K562 (cell line): Measurements from ENCODE around the gene SLAMF7. TPM values are rescaled to one million over a fixed set of nuclear protein-coding genes. Genes with fewer than 3 reads are reported as not detected.

Source experiments
- BACH1 ChIP-seq: fragments of 200-800 bp; sonication (Bioruptor generic); IDR thresholded peaks from 2 replicates; pipeline ENCODE4 v1.6.1; 2016; ENCODE audit warnings: missing genetic modification characterization, missing compliant biosample characterization
- EP300 ChIP-seq: IDR thresholded peaks from 2 replicates; pipeline ENCODE4 v1.6.1; 2012; ENCODE audit warnings: low read length, improper control_type of control experiment
- FUS ChIP-seq: fragments of 200-400 bp; formaldehyde crosslinking; optimal IDR thresholded peaks from 2 replicates; pipeline ENCODE3; 2017; ENCODE audit warnings: low read depth, low read length
- GTF2F1 ChIP-seq: IDR thresholded peaks from 2 replicates; pipeline ENCODE4 v1.6.1; 2011; ENCODE audit warnings: low read depth, low read length, improper control_type of control experiment
- HDAC2 ChIP-seq: fragments of 450-650 bp; IDR thresholded peaks from 2 replicates; pipeline ENCODE4 v1.6.1; 2016; ENCODE audit warnings: mild to moderate bottlenecking
- NCOR1 ChIP-seq: fragments of 450-650 bp; IDR thresholded peaks from 2 replicates; pipeline ENCODE4 v1.6.1; 2016; ENCODE audit warnings: mild to moderate bottlenecking, moderate library complexity
- PTTG1 ChIP-seq: fragments of 450-650 bp; IDR thresholded peaks from 2 replicates; pipeline ENCODE4 v1.6.1; 2016; ENCODE audit warnings: low read depth, mild to moderate bottlenecking, missing genetic modification characterization, missing compliant biosample characterization
- TAF9B ChIP-seq: fragments of 450-650 bp; IDR thresholded peaks from 2 replicates; pipeline ENCODE4 v1.6.1; 2018; ENCODE audit warnings: mild to moderate bottlenecking; ENCODE audit not compliant: partially characterized antibody
- TBP ChIP-seq: optimal IDR thresholded peaks from 2 replicates; pipeline ENCODE3; 2011; ENCODE audit warnings: low read depth, low read length, improper control_type of control experiment
- TEAD4 ChIP-seq, 2 experiments: sonication (generic) in 1 of 2; formaldehyde crosslinking in 1 of 2; IDR thresholded peaks; 2 replicates each; pipeline versions ENCODE4 v1.6.1 to v1.8.0; 2012 to 2022; ENCODE audit warnings: borderline replicate concordance in 1 of 2, inconsistent platforms in 1 of 2, low read length in 1 of 2, mild to moderate bottlenecking in 1 of 2, missing genetic modification reagents in 1 of 2
- TOE1 ChIP-seq, 2 experiments: fragments of 450-650 bp in 1 of 2; sonication (generic) in 1 of 2; formaldehyde crosslinking in 1 of 2; IDR thresholded peaks; 2 replicates each; pipeline versions ENCODE4 v1.7.1 to v1.8.0; 2016 to 2022; ENCODE audit warnings: borderline replicate concordance in 2 of 2, mild to moderate bottlenecking in 2 of 2, antibody characterized with exemption in 1 of 2, inconsistent platforms in 1 of 2, low read depth in 1 of 2, missing genetic modification reagents in 1 of 2, moderate library complexity in 1 of 2
- XRCC5 ChIP-seq: fragments of 200-400 bp; formaldehyde crosslinking; IDR thresholded peaks from 2 replicates; pipeline ENCODE4 v1.6.1; 2017; ENCODE audit warnings: low read depth, mild to moderate bottlenecking, low read length
- polyA plus RNA-seq, 8 experiments: library from polyadenylated mRNA; depleted of rRNA in 4 of 8; stranded (reverse) in 5 of 8; unstranded in 3 of 8; fragments of >200 nt; fragmentation: Nextera tagmentation in 2 of 8; fragmentation: Illumina TruSeq in 1 of 8; extraction: Ambion mirVana in 2 of 8; extraction: Trizol in 1 of 8; gene quantifications; 2 replicates each; pipeline versions ENCODE4 v1.2.1 to v1.2.3, GENCODE V29; 2011 to 2014; ENCODE audit warnings: inconsistent platforms in 1 of 8, missing spikeins in 1 of 8
- total RNA-seq, 7 experiments: library from RNA; depleted of rRNA in 6 of 7; stranded (reverse); fragments of >200 nt in 6 of 7; fragmentation: Illumina TruSeq in 2 of 7; extraction: Trizol in 2 of 7; gene quantifications; 2 replicates each; pipeline versions ENCODE4 v1.2.1 to v1.2.3, GENCODE V29; 2011 to 2021; ENCODE audit warnings: low replicate concordance in 1 of 7
- TF ChIP-seq, protein P1 (sequence below), 2 experiments: fragments of 150-350 bp in 1 of 2; IDR thresholded peaks; 2 replicates each; pipeline ENCODE4 v1.6.1; 2012 to 2016; ENCODE audit warnings: low read depth in 2 of 2, low read length in 2 of 2, mild to moderate bottlenecking in 1 of 2, moderate library complexity in 1 of 2

The SLAMF7 gene
- total and polyA plus RNA-seq, 9 of the 15 experiments (the other 6 are each of a cell fraction or from before 2014, with no cell fraction given) = 0.11 to 1.2 (median 0.22) TPM; not detected in 2

DNA sequence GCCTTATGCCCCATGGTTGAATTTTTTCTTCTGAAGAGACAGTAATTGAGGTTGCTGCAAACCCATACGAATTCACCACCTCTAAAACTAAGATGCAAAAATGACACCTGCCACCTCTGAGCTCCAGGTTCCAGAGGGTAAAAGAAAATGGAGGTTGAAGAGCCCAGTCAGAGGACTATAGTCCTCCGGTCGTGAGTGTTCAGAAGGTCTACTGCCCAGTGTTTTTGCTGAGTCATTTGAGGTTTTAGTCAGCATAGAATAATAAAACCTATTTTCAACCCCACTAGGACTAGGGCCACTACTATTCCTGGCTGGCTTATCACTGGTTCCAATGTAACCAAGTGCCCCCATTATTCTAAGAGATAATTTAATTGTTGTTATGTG, 12.9 kb upstream of the SLAMF7 start (continued):
- TF ChIP-seq, protein P1, sequence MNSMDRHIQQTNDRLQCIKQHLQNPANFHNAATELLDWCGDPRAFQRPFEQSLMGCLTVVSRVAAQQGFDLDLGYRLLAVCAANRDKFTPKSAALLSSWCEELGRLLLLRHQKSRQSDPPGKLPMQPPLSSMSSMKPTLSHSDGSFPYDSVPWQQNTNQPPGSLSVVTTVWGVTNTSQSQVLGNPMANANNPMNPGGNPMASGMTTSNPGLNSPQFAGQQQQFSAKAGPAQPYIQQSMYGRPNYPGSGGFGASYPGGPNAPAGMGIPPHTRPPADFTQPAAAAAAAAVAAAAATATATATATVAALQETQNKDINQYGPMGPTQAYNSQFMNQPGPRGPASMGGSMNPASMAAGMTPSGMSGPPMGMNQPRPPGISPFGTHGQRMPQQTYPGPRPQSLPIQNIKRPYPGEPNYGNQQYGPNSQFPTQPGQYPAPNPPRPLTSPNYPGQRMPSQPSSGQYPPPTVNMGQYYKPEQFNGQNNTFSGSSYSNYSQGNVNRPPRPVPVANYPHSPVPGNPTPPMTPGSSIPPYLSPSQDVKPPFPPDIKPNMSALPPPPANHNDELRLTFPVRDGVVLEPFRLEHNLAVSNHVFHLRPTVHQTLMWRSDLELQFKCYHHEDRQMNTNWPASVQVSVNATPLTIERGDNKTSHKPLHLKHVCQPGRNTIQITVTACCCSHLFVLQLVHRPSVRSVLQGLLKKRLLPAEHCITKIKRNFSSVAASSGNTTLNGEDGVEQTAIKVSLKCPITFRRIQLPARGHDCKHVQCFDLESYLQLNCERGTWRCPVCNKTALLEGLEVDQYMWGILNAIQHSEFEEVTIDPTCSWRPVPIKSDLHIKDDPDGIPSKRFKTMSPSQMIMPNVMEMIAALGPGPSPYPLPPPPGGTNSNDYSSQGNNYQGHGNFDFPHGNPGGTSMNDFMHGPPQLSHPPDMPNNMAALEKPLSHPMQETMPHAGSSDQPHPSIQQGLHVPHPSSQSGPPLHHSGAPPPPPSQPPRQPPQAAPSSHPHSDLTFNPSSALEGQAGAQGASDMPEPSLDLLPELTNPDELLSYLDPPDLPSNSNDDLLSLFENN (IDR thresholded peaks at IDR 0.05; ENCODE audit: low read depth in 2 of 2, low read length in 2 of 2) = peak in 1 of 2 experiments; percentile 62; a peak in 2 of 4 replicates
- TF ChIP-seq TAF9B = peak; percentile 27
- peak; percentile 55 for TF ChIP-seq TEAD4 (IDR thresholded peaks at IDR 0.05; ENCODE audit: low read length)
- no peak for TF ChIP-seq TEAD4 (CRISPR knock-in tag; IDR thresholded peaks at IDR 0.05; ENCODE audit: borderline replicate concordance)
- no peak for TF ChIP-seq PTTG1
- no peak for TF ChIP-seq FUS
- TF ChIP-seq EP300 = no peak; the same call in 1 of the 2 replicates
- TF ChIP-seq BACH1 (tag) = peak; percentile 96
- TF ChIP-seq NCOR1 = peak; percentile 42; the same call in 1 of the 2 replicates
- no peak for TF ChIP-seq XRCC5
- TF ChIP-seq HDAC2 = no peak
- peak; percentile 96 for TF ChIP-seq TBP
- TF ChIP-seq TOE1 (IDR thresholded peaks at IDR 0.05; ENCODE audit: borderline replicate concordance) = no peak
- TF ChIP-seq TOE1 (CRISPR knock-in tag; IDR thresholded peaks at IDR 0.05; ENCODE audit: borderline replicate concordance, low read depth) = no peak
- peak; percentile 83; the same call in 1 of the 2 replicates for TF ChIP-seq GTF2F1
